Body of pancreas (tissue), 4 donors: Measurements from ENCODE around the gene HHAT. TPM values are rescaled to one million over a fixed set of nuclear protein-coding genes. Genes with fewer than 3 reads are reported as not detected.

Source experiments
- ATAC-seq: fragments of 150-250 bp; one replicate; pipeline ENCODE4 v1.9.1; 2016
- DNase-seq, 4 donors: peaks; one replicate each; pipeline ENCODE4 v3.0.0-alpha.2; 2019
- H3K27ac ChIP-seq, 4 donors: fragments of 200-600 bp; sonication (generic); 1 replicate in 3 of 4; 2 replicates in 1 of 4; pipeline versions ENCODE4 v1.5.1 to v1.6.1; 2016 to 2019; ENCODE audit warnings: mild to moderate bottlenecking in 1 of 4, mixed read lengths in 1 of 4, moderate library complexity in 1 of 4
- H3K27me3 ChIP-seq, 2 donors: fragments of 200-600 bp; sonication (generic); one replicate each; pipeline ENCODE4 v1.6.0; 2016; ENCODE audit warnings: mild to moderate bottlenecking in 1 of 2
- H3K36me3 ChIP-seq, 2 donors: fragments of 200-600 bp; sonication (generic); replicated peaks in 1 of 2; 2 replicates each; pipeline ENCODE4 v1.5.1; 2016; ENCODE audit warnings: low read depth in 2 of 2; ENCODE audit not compliant: insufficient read depth in 1 of 2
- H3K4me1 ChIP-seq: fragments of 200-600 bp; sonication (generic); one replicate; pipeline ENCODE4 v1.6.0; 2016
- H3K4me3 ChIP-seq, 2 donors: fragments of 200-600 bp; sonication (generic); 1 replicate in 1 of 2; 2 replicates in 1 of 2; pipeline ENCODE4 v1.5.1; 2016 to 2019
- H3K9me3 ChIP-seq, 3 donors: fragments of 200-600 bp; sonication (generic); 1 replicate in 2 of 3; 2 replicates in 1 of 3; pipeline ENCODE4 v1.5.1; 2016
- POLR2A ChIP-seq, 3 donors: fragments of 450-650 bp; IDR thresholded peaks; one replicate each; pipeline ENCODE4 v1.6.1; 2016; ENCODE audit warnings: antibody characterized with exemption in 3 of 3, mild to moderate bottlenecking in 2 of 3
- WGBS, 2 donors: methylation state at CpG; one replicate each; pipeline ENCODE4 v1.1.5; 2017; 5-methylcytosine and 5-hydroxymethylcytosine counted together
- intact Hi-C: fragments of 100-400 bp; cut with DNase I; formaldehyde crosslinking; loops from one replicate; pipeline ENCODE4 v1.15.1; 2023
- total RNA-seq, 2 donors: library from RNA; depleted of rRNA; stranded (reverse); fragments of >200 nt; gene quantifications; one replicate each; pipeline ENCODE4 v1.1.0, GENCODE V29; 2016
- TF ChIP-seq, protein P1 (sequence below), 7 experiments: fragments of 450-650 bp in 4 of 7; fragments of 200-600 bp in 3 of 7; sonication (generic) in 3 of 7; IDR thresholded peaks; one replicate each; pipeline ENCODE4 v1.5.1; 2016 to 2019; ENCODE audit warnings: antibody characterized with exemption in 7 of 7

Gene HHAT
- total RNA-seq, 2 donors from 2014 or later, result 4.4 to 19.4 TPM

DNA sequence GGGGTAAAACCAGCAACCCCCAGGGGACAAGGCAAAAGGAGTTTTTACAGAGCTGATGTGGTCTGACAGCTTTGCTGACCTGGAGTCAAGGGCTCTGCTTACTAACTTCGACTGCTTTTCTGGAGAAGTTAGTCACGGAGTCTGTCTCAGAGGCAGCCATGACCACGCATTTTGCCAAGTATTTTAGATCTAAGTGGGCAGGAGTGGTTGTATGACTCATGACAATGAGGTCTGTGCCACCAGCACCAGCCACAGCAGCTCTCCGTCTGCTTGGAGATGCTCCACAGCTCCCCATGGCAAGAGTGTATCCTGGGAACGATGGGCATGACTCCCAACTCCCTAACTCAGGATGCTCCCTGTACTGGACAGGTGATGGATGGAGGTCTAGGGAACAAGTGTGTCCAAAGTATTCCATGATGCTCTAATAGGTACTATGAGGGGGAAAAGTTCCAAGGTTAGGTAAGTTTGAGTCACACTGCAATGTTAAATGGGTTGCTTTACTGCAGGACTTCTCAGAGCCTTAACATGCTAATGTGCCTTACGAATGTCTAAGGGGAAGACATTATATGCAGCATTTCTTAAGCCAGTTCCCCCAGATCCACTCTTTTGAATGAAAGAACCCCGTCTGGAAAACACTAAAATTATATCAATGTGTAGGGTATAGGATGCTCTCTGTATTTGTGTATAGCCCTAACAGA, 359.0 kb downstream of the HHAT start:
- no peak overlapping the region for H3K27ac ChIP-seq
- no peak for DNase-seq
- intact Hi-C loops, result no loop called here

DNA sequence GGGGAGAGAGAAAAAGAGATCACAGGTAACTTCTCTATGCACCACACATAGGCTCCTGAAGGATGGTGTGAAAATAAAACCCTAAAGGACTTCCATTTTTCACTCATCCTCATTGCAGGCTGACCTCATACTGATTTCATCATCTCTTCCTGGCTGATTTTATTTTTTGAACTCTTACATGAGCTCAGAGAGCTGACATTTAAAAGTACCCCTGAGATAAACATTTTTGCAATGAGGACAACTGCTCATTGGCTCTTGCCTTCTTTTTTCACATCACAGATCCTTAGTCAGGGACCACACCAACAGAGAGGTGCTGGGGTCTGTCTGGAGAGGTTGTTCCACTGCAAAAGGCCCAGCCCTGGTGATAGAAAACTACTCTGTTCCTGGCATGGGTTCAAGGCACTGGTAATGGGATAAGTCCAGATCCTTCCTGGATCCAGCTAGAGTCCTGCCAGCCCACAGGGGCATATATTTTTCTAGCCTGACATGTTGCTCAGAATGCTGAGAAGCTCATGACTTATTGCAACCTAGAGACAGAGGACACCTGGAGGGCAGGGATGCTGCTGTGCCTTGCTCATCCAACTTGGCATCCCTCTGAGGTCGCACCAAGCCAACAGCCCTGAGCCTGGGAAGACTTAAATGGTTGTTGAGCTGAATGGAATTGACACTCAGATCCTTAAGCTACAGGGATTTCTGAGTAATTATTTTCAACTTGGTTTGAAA, 360.0 kb downstream of the HHAT start:
- no peak overlapping the region for H3K4me3 ChIP-seq
- intact Hi-C loops, result no loop called here
- WGBS, 2 donors, result 100% methylated on average over 1 of the region's 1 CpG; no CpG with 5 or more reads in 1 of the 2 donors
- no peaks in the 10 kb centered on the region for H3K9me3 ChIP-seq
- H3K36me3 ChIP-seq, result no peaks in the 10 kb centered on the region
- no peak for DNase-seq
- H3K27me3 ChIP-seq, result no peaks in the 10 kb centered on the region
- H3K4me1 ChIP-seq, result no peaks in the 10 kb centered on the region
- TF ChIP-seq POLR2A (IDR thresholded peaks at IDR 0.05), result no peak
- TF ChIP-seq, protein P1, sequence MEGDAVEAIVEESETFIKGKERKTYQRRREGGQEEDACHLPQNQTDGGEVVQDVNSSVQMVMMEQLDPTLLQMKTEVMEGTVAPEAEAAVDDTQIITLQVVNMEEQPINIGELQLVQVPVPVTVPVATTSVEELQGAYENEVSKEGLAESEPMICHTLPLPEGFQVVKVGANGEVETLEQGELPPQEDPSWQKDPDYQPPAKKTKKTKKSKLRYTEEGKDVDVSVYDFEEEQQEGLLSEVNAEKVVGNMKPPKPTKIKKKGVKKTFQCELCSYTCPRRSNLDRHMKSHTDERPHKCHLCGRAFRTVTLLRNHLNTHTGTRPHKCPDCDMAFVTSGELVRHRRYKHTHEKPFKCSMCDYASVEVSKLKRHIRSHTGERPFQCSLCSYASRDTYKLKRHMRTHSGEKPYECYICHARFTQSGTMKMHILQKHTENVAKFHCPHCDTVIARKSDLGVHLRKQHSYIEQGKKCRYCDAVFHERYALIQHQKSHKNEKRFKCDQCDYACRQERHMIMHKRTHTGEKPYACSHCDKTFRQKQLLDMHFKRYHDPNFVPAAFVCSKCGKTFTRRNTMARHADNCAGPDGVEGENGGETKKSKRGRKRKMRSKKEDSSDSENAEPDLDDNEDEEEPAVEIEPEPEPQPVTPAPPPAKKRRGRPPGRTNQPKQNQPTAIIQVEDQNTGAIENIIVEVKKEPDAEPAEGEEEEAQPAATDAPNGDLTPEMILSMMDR (IDR thresholded peaks at IDR 0.05), result no peak
- no peak for ATAC-seq
- no peak overlapping the region for H3K27ac ChIP-seq

More for the DNA sequence above, 359.0 kb downstream of the HHAT start:
- TF ChIP-seq, protein P1 (IDR thresholded peaks at IDR 0.05), result no peak
- no peak for TF ChIP-seq POLR2A (IDR thresholded peaks at IDR 0.05)
- Histone ChIP-seq H3K27me3 (no peaks in the 10 kb centered on the region), H3K36me3 (no peaks in the 10 kb centered on the region), H3K9me3 (no peaks in the 10 kb centered on the region), H3K4me1 (no peaks in the 10 kb centered on the region), H3K4me3 (no peak overlapping the region)
- ATAC-seq, result no peak
- 62 to 75% methylated on average over 7 of the region's 7 CpGs for WGBS, 2 donors

DNA sequence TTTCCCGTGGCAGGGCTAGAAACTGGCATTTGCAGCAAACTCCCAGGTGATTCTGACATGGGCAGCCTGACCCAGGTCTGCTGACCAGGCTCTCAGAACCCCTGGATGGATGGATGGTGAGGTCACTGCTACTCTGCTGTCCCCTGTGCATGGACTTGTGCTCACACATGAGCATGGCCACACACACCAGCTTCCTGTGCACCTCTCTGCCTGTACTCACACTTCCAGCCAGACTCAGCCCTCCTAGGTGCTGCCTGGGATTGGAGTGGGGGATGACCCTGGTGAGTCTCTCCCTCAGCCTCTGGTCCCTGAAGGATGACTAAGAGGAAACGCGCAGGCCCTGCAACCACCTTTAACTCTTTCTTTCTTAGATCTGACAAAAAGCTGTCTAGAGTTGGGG, 361.1 kb downstream of the HHAT start:
- Histone ChIP-seq H3K4me3 (no peak overlapping the region), H3K27ac (no peak overlapping the region), H3K4me1 (no peaks in the 10 kb centered on the region), H3K27me3 (no peaks in the 10 kb centered on the region), H3K36me3 (no peaks in the 10 kb centered on the region), H3K9me3 (no peaks in the 10 kb centered on the region)
- ATAC-seq, result no peak
- no peak for DNase-seq
- TF ChIP-seq POLR2A (IDR thresholded peaks at IDR 0.05), result no peak
- TF ChIP-seq, protein P1 (IDR thresholded peaks at IDR 0.05), result no peak
- intact Hi-C loops, result no loop called here
- 82 to 86% methylated on average over 2 to 3 of the region's 3 CpGs for WGBS, 2 donors

DNA sequence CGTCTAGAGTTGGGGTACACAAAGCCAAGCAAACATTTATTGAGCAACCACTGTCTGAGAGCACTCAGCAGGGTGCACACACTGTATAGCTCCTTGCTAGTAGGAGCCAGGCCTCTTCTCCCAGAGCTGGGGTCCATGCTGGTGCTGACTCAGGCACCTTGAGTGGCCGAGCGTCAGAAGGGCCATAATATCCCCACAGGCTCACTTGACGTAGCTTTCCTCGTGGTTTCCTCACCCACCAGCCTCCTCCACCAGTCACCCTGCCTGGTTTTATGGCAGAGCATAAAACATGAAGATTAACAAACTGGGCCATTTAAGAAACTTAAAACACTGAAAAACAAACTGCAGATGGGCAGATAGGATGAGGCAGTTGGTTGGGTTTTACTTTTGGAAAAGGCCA, 361.5 kb downstream of the HHAT start:
- Histone ChIP-seq H3K36me3 (no peaks in the 10 kb centered on the region), H3K27ac (no peak overlapping the region), H3K4me1 (no peaks in the 10 kb centered on the region), H3K4me3 (no peak overlapping the region), H3K9me3 (no peaks in the 10 kb centered on the region), H3K27me3 (no peaks in the 10 kb centered on the region)
- TF ChIP-seq, protein P1 (IDR thresholded peaks at IDR 0.05), result no peak
- TF ChIP-seq POLR2A (IDR thresholded peaks at IDR 0.05), result no peak
- WGBS, 2 donors, result 84 to 87% methylated on average over 5 of the region's 5 CpGs
- intact Hi-C loops, result no loop called here
- ATAC-seq (no peak), DNase-seq (no peak)
